Effector CD4-positive, alpha-beta T cell (primary cell): ENCODE results near the gene TBXA2R.

ENCODE experiments used
- DNase-seq: peaks from one replicate; pipeline ENCODE4 v3.0.0-alpha.2; 2020

Gene TBXA2R

DNA sequence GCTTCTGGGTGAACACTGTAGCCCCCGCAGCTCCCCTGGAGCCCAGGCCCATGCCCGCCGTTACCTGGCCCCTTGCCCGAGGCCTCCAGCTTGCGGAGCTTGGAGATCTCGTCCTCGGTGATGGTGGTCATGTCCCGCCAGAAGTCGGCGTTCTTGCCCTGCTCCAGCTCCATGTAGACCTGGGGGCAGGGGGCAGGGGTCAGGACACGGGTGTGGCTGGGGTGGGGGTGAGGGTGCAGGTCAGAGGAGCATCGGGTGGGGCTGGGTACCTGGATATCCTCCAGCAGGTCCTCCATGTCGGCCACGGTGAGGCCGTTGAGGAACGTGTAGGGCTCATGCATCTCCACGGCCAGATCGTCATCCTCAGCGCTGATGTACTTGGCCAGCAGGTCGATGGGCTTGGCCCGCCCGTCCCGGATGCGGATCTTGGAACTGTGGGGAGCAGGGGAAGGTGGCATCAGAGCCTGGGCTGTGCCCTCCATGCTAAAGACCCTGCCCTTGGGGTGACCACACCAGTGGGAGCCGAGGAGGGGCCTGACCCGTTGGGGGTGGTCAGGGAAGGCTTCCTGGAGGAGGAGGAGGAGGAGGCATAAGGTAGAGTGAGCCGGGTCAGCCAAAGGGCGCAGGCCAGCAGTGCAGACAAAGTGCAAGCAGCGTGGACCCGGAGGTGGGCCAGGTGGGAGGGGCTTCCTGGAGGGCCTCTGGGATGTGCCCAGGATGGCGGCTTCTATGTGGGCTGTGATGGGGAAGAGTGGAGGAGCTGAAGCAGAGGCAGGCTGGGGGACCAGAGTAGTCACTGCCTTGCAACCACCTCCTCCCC, 12.3 kb upstream of the TBXA2R start:
- no peak for DNase-seq

DNA sequence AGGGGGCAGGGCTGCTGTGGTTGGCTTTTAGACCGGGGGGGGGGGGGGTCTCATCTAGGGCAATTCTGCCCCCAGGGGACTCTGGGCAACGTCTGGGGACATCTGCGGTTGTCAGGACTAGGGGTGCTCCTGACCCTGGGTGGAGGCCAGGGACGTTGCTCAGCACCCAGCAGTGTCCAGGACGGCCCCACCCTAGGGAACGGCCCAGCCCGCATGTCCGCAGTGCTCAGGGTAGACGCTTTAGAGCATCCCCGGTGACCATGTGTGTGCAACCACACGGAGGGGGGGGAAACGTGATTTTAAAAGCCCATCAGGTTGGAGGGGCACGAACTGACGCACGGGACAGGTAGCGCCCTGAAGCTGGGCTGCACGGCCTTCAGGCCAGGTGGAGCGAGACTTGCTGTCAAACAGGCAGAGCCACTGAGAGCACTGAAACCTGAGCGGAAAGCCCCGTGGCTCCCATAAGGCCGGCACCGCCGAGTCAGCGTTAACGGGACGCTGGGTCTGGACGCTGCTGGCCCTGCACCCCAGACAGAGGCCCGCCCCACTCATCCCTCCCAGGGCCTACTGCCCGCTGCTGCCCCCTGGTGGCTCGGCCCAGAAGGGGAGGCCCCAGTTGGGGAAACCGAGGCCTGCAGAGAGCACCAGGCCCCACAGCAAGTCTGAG, 11.6 kb upstream of the TBXA2R start:
- DNase-seq = peak; percentile 38

DNA sequence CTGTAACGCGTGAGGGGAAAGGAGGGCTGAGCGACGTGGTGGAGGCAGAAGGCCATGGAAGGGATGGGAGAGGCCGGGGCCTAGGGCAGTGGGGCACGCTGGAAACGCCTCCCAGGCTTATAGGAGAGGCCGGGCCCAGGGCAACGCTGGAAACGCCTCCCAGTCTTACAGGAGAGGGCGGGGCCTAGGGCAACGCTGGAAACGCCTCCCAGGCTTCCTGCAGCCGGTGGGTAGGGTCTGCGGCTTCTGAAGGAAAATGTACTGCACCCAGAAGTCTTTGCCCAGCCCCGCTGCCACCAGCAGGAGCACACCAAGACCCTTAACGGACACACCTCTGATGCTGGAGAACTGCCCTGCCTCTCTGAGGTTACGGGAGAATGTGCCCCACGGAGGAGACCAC, 10.8 kb upstream of the TBXA2R start:
- no peak for DNase-seq

DNA sequence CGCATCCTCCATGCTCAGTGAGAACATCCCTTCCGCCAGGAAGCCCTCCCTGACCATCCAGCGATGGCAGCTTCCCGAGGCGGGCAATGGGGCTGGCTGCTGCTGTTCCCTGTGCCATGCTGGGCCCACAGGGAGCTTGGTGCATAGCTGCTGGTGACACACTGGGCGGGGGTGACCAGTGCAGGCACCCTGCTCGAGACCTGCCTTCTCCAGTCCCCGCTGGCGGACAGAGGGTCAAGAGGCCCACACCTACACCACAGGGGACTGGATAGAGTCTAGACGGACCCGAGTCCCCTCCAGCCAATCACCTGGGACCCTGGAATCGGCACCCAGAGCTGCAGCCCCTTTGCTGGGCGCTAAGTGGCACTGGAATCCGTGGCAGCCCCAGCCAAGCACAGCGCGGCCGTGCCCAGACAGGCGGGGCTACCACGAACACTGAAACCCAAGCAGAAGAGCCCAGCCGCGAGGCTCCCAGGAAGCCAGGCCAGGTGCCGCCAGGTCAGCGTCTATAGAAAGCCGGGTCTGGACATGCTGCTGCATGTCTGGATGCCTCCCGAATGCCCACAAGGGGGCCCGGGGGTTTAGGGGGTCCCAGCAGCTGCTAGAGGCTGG, 9.0 kb upstream of the TBXA2R start:
- DNase-seq = no peak

DNA sequence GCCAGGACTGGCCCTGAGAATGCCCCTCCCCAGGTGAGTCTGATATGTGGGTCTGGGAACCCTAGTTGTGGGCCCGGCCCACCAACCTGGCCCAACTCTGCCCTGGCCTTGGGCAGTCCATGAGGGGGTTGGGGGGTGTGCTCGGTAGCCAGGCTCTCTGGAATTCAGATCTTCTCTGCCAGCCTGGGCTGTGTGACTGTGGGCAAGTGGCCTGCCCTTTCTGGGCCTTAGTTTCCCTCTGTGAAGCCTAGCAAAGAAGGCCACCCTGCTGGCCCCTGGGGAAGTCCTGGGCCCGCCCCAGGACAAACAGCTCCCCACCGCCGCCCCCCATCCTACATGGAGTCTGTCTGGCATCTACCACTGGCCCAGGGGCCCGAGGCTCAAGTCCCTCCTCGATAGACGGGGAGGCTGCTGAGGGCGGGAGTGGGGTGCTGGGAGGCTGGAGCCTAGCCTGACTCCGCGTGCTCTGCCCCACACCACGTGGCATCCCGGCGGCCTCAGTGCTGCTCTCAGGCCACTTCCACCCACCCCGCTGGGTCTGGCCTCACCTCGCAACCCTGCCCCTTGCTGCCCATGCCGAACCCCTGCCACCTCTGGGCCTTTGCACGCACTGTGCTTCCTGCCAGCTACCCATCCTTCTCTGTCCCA, 8.3 kb upstream of the TBXA2R start:
- DNase-seq = no peak

DNA sequence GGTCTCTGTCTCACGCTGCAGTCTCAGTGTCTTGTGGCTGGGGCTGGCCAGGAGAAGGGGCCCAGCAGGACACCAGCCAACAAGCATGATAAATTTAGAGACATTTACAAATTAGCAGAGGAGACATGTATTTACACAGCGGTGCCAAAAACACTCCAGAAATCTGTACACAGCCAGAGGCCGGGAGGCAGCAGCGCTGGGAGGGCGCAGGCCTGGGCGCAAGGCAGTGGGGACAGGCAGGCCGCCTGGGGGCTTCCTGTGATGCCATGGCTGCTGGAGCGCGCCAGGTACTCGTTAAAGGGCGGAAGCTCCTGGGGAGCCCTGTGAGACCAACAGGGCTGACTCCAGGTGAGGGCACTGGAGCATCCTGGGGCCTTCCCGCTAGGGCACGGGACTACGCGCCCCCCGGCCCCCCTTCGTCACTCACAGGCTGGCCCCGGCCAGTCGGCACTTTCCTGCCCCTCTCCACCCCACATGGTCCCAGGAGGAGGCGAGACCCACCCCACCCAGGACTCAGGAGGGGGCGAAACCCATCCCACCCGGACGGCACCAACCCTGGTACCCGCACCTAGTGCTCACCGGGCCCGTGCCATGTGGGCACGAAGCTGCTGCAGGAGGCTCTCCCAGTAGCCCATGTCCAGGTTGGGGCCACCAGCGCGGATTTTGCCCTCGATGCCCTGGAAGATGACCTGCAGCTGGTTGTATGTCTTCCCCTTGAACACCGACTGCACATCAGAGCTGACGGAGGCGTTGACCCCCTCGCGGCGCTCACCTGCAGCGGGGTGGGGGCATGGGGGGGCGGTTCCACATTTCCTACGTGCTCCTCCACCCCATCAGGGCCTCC, 7.4 kb upstream of the TBXA2R start:
- no peak for DNase-seq

DNA sequence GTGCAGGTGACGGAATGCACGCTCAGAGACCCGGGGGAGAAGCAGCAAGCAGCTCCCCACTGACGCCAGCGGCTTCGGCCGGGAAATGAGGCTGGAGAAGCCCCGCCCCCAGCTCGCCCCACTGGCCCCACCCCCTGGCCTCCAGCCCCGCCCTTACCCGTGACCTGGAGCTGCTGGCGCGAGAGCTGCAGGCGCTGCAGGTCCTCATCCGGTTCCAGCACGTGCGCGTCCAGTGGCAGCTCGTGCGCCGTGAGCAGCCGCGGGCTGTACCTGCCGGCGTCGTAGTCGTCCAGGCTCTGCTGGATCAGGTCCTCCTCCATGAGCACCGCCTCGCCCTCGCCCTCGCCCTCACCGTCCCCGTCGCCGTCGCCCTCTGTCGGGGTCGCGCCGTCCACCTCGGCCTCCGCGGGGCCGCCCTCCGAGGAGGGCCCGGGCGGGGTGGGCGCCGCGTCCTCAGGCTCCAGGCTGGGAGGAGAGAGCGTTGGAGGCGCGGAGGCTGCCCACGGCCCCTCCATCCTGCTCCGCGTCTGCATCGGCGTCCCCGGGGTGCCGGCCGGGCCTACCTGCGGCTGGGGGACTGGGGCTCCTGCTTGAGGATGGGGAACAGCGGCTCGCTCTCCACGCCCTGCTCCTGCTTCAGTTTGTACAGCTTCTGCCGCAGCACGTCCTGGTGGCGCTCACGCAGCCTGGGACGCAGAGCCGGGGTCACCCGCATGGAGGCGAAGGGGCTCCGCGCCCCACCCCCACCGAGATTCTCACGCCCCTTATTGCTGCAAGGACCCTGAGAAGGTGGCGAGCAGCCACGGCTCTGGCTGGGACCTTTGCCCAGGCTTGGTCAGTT, 6.4 kb upstream of the TBXA2R start:
- no peak for DNase-seq

DNA sequence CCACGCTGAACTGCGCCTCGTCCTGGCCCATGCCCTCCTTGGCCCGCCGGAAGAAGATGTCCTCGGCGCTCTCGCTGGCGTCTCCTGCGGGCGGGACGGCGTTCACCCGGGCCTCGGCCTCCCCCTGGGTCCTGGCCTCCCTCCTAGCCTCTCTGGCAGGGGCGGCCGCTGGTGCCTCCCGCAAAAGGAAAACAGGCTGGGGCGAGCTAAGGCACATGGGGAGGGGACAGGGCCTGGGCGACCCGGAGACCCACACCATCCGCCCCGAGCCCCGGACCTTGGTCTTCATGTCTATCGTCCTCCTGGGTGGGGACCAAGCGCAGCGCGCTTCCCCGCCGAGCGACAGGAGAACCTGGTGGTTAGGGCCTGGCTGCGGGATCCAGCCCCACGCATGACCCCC, 5.7 kb upstream of the TBXA2R start:
- no peak for DNase-seq

DNA sequence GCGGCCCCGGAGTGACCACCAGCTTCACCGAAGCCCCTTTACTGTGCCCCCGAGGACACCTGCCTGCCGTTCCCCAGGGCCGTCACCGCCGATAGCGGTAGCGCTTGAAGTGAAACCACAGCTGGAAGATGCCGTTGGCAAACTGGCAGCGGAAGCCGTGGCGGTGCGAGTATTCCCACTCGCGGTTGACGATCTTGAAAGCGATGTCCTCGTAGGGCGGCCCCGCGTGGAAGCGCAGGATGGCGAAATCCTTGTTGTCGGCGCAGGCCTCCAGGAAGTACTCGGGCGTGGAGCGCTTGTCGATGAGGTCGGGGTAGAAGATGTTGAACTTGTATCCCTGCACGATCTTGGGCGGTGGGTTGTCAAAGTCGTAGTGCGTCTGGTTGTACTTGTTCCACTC, 5.2 kb upstream of the TBXA2R start:
- no peak for DNase-seq

DNA sequence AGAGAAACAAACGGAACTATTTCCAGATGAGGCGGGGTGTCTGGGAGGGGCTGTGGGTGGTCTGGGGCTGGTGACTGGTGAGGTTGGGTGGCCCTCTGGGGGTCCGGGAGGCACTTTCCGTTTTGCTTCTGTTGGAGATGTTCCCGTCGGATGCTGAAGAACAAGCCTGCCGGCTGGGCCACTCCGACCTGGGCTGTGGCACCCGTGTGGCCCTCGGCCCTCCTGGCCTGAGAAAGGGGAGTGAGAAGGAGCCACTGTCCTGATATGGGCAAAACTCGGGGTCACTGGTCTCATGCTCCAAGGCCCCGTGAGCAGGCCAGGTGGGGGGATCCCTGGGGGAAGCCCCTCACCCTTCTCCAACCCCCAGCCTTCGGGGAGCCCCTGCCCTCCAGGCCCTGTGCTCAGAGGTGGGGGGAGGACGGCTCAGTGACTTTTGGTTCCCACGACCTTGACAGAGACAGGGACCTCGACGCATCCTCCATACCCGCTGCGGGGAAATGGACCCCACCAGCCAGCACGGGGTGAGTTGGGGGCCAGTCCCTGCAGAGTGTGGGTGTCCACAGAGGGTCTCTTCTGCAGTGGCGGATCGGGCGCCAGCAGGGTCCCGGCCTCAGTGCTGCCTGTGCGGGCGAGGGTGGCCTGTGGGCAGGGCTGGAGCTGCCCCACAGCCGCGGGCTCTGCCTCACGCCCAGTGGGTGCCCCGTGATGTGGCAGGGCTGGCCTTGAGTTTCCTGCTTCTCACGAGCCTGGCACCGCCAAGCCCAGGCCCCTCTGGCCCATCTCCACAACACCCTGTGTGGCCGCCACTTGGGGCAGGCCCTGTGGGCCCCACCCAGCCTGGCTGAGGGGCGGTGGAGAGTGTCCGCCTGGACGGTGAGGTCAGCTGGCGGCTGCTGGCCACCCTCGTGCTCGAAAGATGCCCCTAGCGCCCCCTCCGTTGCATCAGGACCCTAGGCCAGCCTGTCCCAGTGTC, 4.4 kb upstream of the TBXA2R start:
- no peak for DNase-seq

DNA sequence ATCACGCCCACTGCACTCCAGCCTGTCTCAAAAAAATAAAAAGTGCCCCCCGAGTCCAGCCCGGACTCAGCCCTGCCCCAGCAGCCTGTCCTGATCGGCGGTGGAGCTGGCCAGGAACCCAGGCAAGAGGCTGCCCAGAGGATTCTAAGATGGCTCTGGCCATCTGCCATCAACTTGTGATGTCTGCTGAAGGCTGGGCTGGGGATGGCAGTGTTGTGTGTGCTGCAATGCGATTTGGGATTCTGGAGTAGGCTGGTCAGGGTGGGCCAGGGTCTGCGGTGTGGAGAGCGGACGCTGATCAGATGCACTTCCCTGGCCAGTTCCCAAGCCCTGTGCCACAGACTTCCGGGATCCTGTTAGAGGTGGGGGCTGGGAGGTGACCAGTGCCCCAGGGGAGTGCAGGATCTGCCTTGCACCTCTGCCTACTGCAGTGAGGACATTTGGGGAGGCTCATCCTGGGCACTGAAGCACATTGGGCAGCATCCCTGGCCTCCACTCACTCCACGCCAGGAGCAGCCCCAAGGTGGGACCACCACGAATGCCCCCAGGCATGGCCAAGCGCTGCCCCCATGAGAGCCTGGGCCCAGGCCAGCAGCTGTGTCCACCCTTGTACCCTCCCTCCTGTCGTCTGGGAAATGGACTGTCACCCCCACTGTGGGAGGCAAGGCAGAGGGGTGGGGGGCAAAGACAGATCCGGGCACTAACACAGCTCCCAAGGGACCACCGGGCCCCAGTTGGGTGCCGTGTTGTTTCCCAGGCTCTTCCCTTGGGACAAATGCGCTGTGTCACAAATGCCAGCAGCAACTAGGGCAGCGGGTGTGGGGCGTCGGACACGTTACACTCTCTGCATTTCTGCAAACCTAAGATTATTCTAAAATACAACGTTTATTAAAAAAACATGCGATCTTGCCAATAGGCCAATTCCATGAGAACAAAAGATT, 3.4 kb upstream of the TBXA2R start:
- DNase-seq = no peak

DNA sequence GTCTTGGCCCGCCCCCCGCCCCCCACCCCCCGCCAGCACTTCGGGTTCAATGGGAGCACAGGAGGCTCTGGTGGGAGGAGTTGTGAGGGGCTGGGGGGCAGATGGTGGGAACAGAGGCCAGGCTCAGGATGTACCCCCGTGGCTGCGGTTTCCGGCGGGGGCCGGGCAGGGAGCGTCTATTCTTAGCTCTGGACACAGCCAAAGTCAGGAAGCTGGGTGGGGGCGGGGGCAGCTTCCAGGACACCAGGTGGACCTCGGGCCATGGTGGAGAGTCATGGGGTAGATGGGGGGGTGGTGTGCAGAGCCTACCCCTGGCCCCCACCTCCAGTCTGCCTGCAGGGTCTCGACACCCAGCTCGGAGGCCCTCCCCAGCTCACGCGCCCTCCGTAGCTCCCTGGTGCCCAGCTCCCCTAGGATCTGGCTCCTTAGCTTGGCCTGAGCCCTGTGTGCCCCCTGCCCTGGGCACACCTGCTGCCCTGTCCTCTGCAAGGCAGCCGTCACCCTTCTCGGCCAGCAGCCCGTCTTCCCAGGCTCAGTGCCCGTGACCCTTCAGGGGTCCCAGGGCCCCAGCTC, 2.2 kb upstream of the TBXA2R start:
- no peak for DNase-seq

DNA sequence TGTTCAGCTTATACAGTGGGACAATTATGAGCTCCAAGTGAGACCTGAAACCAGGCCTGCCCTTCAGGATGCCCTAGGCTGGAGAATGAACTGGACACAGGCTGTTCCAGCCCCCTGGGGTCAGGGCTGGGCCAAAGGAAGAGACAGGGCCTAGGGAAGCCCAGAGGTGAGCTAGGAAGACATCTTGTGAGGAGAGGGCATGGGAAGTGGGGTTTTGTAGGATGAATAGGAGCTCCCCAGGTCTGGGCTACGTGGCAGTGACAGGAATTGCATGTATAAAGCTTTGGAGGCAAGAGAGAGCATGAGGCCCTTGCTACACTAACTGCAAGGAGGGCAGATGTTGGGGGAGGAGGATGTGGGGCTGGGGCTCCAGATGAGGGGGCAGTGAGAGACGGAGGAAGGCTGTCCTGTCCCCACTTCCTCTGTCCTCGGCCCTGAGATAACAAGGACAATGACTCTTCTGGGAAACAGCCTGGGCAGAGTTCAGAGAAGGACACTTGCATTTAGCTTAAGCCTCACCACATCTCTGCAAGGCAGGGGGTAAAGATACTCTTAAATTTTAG, 1.5 kb upstream of the TBXA2R start:
- DNase-seq = no peak

DNA sequence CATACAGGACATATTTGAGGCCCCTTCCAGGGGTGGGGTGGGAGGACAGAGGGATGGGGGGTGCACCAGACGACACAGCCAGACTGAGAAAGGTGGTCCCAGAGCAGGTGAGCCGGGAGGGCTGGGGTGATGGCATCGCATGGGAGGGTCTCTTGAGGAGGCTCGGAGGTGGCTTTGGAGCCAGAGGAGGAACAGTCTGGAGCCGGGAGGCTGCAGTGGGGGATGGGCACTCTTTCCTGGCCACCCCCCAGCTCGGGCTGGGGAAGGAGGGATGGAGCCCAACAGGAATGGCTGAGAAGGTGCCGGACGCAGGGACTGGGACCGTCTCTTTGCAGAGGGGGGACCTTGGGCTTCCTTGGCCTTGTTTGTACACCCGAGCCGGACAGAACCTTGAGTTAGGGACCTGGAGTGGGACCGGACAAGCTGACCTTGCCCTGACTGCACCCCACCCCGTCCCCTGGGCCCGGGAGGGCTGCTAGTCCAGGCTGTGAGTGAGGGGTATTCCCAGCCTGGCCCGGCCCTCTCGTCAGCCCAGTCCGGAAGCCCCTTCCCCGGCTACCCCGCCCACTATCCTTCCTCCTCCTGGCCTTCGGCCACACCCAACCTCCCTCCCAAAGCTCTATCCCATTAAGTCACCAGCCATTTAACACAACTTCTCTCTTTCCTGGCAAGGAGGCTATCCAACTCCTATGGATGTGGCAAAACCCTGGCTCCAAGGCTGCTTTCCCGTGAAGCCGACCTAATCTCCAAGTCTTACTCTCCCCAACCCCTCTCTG, 816 bp upstream of the TBXA2R start:
- no peak for DNase-seq

DNA sequence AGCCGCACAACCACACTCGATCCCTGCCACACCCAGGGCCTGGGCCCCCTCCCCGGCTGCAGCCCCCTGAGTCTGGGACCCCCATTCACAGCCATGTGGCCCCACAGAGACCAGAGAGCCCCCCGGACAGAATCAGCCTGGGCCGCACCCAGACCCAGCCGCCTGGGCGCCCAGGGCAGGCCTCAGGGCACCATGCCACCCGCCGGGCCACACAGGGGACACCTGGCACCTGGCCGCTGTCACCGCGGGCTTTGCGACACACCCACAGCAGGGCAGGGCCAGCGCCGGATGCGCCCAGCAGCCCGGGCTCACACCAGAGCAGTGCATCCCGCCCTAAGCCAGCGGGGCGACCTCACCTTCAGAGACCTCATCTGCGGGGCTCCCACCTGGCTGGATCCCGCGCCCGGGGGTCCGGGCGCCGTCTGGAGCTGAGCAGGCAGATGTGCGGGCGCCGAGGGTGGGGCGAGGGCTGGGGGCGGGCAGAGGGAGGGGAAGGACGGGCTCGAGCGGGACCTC, 443 bp downstream of the TBXA2R start:
- no peak for DNase-seq

DNA sequence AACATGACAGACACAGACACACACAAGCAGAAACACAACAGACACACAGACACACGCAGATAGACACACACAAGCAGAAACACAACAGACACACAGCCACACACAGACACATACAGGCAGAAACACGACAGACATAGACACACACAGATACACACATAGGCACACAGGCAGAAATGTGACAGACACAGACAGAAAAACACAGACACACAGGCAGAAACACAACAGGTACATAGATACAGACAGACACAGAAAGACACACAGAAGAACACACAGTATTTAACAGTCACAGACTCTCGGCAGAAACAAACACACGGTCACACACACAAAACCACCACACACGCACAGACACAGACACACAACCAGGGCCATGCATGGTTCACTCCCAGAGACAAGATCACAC, 905 bp downstream of the TBXA2R start:
- no peak for DNase-seq

DNA sequence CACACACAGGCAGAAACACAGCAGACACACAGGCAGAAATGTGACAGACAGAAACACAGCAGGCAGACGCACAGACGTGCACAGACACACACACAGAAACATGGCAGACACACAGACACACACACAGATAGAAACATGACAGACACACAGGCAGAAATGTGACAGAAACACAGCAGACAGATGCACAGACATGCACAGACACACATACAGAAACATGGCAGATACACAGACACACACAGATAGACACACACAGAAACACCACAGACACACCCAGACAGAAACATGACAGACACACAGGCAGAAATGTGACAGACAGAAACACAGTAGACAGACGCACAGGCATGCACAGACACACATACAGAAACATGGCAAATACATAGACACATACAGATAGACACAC, 1.3 kb downstream of the TBXA2R start:
- no peak for DNase-seq

DNA sequence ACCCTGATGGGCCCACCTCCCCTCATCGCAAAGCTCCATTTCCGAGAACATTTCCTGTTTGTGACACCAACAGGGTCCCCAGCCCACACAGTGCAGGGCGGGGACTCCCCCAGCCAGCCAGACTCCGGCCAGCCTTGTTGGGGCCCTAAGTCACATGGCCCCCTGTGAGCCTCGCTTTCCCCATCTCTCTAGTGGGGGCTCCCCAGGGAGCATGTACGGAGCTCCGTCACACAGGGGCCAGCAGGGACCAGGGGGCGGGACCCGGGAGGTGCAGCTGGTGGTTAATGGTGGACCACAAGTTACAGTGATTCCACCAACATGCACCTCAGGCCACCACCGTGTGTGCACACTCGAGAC, 1.7 kb downstream of the TBXA2R start:
- no peak for DNase-seq
